CD4-positive, alpha-beta T cell treated with Interleukin-4 for 1 hour (primary cell): Measurements from ENCODE around the gene SNTA1.
"Not testable (repeated sequence)": the region's sequence is repeated elsewhere in the genome, so short reads cannot be mapped to it uniquely, and the experiment has no call there.

Experiments used
- DNase-seq, 2 donors: peaks; one replicate each; pipeline ENCODE4 v3.0.0-alpha.2; 2020 to 2022

SNTA1 gene

GRCh38 chr20:33465481-33466302, 22.1 kb upstream of the SNTA1 start:
- no peak for DNase-seq

GRCh38 chr20:33464759-33465158, 21.2 kb upstream of the SNTA1 start:
- DNase-seq, result not testable (repeated sequence)

DNA sequence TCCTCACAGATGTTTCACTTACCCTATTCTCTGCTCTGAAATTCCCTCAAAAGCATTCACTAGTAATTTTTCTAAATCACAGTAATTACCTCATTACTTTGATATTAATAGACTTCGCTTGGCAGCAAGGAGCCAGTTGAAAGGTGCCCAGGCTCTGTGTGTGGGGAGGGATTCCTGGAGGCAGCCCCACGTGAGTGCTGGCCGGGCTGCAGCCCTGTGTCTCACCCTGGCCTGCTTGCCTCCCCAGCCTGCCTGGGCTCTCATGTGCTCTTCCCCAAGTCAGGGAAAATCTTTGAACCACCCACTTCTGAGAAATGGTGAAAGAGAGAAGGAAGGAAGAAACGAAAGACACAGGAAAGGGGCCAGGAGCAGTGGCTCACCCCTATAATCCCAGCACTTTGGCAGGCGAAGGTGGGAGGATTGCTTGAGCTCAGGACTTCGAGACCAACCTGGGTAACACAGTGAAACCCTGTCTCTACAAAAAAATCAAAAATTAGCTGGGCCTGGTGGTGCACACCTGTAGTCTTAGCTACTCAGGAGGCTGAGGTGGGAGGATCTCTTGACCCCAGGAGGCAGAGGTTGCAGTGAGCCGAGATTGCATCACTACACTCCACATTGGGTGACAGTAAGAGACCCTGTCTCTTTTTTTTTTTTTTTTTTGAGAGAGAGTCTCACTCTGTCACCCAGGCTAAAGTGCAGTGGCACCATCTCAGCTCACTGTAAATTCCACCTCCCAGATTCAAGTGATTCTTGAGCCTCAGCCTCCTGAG, 20.0 kb upstream of the SNTA1 start:
- no peak for DNase-seq

DNA sequence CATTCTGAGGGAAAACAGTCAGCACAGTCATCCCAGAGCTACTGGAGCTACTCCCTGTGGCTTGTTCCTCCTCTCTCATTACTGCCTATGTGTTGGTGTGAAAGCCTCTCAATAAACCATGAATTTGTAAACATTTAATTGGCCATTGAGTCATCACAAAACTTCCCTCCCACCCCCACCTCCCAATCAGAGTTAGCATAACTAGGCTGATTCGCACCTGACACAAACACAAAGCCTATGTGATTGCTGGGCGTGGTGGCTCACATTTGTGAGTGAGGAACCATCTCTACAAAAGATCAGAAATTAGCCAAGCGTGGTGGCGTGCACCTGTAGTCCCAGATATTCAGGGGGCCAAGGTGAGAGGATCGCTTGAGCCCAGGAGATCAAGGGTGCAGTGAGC, 17.1 kb upstream of the SNTA1 start:
- DNase-seq, result no peak

DNA sequence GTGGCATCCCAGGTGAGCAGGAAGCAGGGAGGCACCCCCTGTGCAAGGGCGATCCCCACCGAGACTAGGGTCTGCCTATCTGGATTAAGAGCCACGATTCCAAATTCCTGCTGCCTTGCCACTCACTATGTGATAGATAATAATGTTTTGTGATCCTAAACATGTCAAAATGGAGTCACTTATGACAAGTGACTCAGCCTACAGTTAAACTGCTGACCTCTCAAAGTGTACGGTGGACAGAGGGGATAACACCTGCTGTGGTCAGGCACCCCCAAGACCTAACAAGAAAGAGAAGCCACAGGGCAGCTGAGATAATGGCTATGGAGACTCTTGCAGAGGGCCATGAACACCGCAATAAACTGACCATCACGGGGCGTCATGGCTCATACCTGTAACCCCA, 16.0 kb upstream of the SNTA1 start:
- no peak for DNase-seq

- peak; percentile 79 to 80 for DNase-seq
These were observed 13.5 kb upstream of the SNTA1 start for GRCh38 chr20:33456916-33457642.

- no peak for DNase-seq
These were observed 7.3 kb upstream of the SNTA1 start for GRCh38 chr20:33450867-33451266.

DNA sequence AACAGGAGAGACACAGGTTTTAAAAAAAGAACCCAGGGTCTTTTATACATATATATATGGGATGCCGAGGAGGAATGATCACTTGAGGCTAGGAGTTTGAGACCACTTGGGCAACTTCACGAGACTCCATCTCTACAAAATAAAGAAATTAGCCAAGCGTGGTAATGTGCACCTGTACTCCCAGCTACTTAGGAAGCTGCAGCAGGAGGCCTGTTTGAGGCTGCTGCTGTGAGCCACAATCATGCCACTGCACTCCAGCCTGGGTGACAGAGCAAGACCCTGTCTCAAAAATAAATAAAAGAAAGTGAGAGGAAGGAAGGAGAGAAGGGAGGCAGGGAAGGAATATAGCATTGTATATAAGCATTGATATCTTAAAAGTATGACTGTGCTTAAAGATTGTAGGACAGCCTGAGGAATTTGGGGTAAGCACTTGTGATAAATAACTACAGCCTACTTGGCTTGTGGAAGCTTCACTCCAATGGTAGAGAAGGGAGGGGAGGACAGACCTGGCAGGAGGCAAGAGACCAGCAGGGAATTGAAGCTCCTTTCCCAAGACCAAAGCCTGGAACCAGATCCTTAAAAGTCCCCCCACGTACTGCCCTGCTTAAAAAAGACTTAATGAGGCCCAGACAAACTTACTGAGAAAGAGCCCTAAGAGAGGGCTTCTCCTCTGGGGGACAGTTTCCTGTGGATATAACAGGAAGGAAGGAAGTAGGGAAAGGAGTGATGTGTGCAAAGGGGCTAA, 2.5 kb upstream of the SNTA1 start:
- DNase-seq, result no peak

DNA sequence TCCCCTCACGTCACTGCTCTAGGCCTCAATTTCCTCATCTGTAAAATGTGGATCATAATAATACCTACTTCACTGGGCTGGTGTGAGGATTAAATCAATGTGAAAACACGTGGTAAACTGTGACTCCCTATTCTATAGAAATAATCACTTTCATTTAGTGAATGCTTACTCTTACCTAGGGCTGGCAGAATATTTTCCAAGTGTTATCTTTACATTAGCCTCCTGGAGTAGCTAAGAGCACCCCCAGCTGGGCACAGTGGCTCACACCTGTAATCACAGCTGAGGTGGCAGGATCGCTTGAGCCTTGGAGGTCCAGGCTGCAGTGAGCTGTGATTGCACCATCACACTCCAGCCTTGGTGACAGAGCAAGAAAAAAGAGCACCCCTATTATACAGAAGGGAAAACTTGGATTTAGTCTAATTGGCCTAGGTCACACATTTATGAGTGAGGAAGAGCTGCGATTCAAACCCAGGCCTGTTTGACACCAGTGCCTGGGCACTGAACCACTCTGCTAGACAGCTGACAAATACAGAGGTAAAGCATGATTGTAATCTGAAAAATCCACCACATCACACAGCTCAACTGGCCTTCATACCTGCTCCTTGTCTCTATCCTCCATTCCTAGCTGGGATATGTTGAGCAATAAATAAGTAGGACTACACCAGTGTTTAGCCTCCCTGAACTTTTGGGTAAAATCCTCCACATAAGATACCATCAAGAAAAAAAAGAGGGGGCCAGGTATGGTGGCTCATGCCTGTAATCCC, 1.4 kb upstream of the SNTA1 start:
- peak; percentile 26 to 40 for DNase-seq

- peak in 1 of 2 donors; percentile 3 for DNase-seq
These were observed 504 bp downstream of the SNTA1 start for GRCh38 chr20:33443006-33443511.

- no peak for DNase-seq
These were observed 1.2 kb downstream of the SNTA1 start for GRCh38 chr20:33442136-33443005.

- no peak for DNase-seq
These were observed 2.2 kb downstream of the SNTA1 start for GRCh38 chr20:33441142-33441955.

- DNase-seq, result not testable (repeated sequence)
These were observed 3.0 kb downstream of the SNTA1 start for GRCh38 chr20:33440562-33440961.

DNA sequence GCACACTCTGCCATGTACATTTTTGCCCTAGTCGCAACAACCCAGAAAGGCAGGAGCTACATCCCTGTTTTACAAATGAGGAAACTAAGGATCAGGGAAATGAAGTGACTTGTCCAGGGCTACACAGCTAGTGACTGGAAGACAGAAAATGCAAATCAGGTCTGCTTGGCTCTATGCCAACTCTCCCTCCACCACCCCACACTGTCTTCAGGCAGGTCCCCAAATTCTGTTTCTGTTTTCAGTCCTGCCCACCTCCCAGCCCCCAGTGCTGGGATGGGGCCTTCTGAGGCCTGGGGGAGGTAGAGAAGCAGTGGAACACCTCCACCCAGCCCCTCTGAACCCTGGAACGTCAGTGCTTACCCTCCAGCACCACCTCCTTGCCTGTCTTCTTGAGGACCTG, 5.1 kb downstream of the SNTA1 start:
- no peak for DNase-seq

- no peak for DNase-seq
These were observed 6.2 kb downstream of the SNTA1 start for GRCh38 chr20:33437141-33437911.

- no peak for DNase-seq
These were observed 9.1 kb downstream of the SNTA1 start for GRCh38 chr20:33434434-33434833.

DNA sequence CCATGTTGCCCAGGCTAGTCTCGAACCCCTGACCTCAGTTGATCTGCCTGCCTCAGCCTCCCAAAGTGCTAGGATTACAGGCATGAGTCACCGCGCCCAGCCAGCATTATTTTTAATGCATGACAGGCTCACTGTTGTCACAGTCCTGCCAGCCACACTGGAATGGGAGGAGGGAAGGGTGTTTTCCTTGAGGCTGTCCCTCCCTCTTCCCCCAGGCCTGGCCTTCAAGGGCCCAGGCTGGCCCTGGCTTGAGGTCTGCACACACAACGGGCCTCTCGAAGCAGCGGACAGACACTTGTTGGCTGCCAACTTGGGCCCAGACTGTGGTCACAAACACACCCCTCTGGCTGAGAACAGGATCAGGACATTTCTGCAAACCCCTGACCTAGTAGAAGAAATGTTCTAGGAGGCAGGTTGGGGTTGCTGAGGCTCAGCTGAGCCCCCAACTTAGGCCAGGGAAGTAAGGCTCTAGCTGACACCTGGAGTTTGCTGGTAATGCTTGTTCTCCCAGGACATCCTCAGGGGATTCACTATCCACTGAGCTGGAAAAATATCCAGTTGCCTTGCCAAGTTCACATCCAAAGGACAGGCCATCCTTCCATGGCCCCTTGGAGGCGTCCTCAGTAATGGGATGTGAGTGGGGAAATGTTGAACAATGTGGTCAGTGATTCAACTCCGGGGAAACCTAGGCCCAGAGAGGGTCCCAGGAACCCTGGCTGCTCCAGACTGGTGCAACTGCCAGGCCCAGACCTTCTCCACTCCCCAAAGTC, 9.9 kb downstream of the SNTA1 start:
- DNase-seq, result no peak

- no peak for DNase-seq
These were observed 11.7 kb downstream of the SNTA1 start for GRCh38 chr20:33431797-33432381.
